Measurements from ENCODE around the gene PACRG. TPM values are rescaled to one million over a fixed set of nuclear protein-coding genes. Genes with fewer than 3 reads are reported as not detected.

Gene PACRG
- total and polyA plus RNA-seq, 12 donors = 2.1 to 34.6 (median 10.0) TPM

DNA sequence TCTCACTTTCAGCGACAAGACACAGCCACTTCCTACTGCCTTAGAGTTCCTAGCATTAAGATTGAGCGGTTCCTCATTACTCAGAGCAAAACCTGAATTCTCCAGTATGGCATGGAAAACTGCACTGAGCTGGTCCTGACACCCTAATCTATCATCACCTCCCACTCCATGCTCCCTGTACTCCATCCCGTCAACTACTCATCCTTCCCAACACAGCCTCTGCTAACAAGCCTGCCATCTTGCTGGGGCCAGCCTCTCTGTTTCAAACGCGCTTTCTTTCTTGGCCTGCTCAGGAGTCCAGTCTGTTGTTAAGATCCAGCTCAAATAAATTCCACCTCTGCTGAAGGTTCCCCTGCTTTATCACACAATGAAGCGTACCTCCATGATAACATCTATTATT is 12.2 kb upstream of the PACRG start:
- H3K27ac ChIP-seq = no peak overlapping the region
- 95 to 96% methylated on average over 6 of the region's 6 CpGs for WGBS, 2 donors
- H3K36me3 ChIP-seq = no peaks in the 10 kb centered on the region
- no peak for DNase-seq
- intact Hi-C loops (cut with DNase I) = loop anchor here in 1 of 10 donors (5.0 kb wide), 1 partner anchor 43 kb away; no protein-coding TSS in a partner anchor
- no peak overlapping the region for H3K4me3 ChIP-seq
- ATAC-seq = no peak
- H3K9me3 ChIP-seq = peaks cover 0 to 6% (median 0%) of the 10 kb centered on the region in 11 donors
- TF ChIP-seq, protein P1, sequence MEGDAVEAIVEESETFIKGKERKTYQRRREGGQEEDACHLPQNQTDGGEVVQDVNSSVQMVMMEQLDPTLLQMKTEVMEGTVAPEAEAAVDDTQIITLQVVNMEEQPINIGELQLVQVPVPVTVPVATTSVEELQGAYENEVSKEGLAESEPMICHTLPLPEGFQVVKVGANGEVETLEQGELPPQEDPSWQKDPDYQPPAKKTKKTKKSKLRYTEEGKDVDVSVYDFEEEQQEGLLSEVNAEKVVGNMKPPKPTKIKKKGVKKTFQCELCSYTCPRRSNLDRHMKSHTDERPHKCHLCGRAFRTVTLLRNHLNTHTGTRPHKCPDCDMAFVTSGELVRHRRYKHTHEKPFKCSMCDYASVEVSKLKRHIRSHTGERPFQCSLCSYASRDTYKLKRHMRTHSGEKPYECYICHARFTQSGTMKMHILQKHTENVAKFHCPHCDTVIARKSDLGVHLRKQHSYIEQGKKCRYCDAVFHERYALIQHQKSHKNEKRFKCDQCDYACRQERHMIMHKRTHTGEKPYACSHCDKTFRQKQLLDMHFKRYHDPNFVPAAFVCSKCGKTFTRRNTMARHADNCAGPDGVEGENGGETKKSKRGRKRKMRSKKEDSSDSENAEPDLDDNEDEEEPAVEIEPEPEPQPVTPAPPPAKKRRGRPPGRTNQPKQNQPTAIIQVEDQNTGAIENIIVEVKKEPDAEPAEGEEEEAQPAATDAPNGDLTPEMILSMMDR (IDR thresholded peaks at IDR 0.05) = no peak
- peaks cover 0 to 9% (median 0%) of the 10 kb centered on the region in 9 donors for H3K4me1 ChIP-seq
- no peaks in the 10 kb centered on the region for H3K27me3 ChIP-seq

DNA sequence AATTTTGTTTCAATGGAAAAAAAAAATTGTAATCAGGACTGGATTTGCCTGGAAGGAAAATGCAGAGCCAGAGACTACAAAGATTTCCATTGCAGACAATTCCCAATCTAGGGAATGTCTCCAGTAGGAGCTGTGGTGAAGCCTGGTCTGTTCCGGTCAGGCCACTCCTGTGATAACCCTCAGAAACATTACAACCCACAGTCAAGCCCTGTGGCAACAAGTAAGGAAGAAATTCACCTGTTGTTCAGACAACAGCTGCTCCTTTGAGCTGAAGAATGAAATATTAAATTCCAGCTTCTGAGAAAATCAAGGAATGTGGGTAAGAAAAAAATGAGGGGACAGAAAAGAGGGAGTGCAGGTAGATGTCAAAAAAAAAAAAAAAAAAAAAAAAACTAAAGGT is 8.2 kb upstream of the PACRG start:
- H3K4me1 ChIP-seq = peaks cover 0 to 20% (median 8%) of the 10 kb centered on the region in 9 donors
- DNase-seq (no peak), ATAC-seq (no peak)
- no peaks in the 10 kb centered on the region for H3K36me3 ChIP-seq
- TF ChIP-seq, protein P1 (IDR thresholded peaks at IDR 0.05) = no peak
- H3K4me3 ChIP-seq = no peak overlapping the region
- 90 to 95% methylated on average over 1 of the region's 1 CpG for WGBS, 2 donors
- peaks cover 0 to 6% (median 0%) of the 10 kb centered on the region in 11 donors for H3K9me3 ChIP-seq
- intact Hi-C loops (cut with DNase I) = loop anchor here in 1 of 10 donors (5.0 kb wide), 1 partner anchor 47 kb away; no protein-coding TSS in a partner anchor
- no peaks in the 10 kb centered on the region for H3K27me3 ChIP-seq
- H3K27ac ChIP-seq = peak overlapping the region in 6 of 10 donors; percentile 55 to 84 (median 76)

DNA sequence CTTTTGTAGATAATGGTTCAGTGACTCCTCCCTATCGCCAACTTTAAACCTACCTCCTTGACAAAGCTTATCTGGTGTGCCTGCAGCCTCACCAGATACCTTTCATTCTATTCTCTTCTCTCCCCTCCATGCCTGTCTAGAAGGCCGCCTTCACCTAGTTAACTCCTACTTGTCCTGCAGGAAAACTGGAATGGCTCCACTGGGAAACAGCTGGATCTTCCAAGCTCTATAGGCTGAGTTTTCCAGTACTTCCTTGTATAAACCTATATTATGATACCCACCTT is 6.4 kb upstream of the PACRG start:
- peak in 5 of 8 donors; percentile 29 to 68 (median 52) for ATAC-seq
- peaks cover 0 to 6% (median 0%) of the 10 kb centered on the region in 11 donors for H3K9me3 ChIP-seq
- no peak overlapping the region for H3K4me3 ChIP-seq
- H3K27ac ChIP-seq = peak overlapping the region; percentile 29 to 87 (median 76)
- intact Hi-C loops (cut with DNase I) = loop anchor here in 5 of 10 donors (5.0 to 10.0 kb wide), 5 partner anchors 49 to 547 kb away; no protein-coding TSS in a partner anchor
- TF ChIP-seq, protein P1 (IDR thresholded peaks at IDR 0.05) = no peak
- peaks cover 0 to 31% (median 15%) of the 10 kb centered on the region in 9 donors for H3K4me1 ChIP-seq
- H3K36me3 ChIP-seq = no peaks in the 10 kb centered on the region
- WGBS, 2 donors = 41 to 69% methylated on average over 2 of the region's 2 CpGs
- DNase-seq = no peak
- no peaks in the 10 kb centered on the region for H3K27me3 ChIP-seq

DNA sequence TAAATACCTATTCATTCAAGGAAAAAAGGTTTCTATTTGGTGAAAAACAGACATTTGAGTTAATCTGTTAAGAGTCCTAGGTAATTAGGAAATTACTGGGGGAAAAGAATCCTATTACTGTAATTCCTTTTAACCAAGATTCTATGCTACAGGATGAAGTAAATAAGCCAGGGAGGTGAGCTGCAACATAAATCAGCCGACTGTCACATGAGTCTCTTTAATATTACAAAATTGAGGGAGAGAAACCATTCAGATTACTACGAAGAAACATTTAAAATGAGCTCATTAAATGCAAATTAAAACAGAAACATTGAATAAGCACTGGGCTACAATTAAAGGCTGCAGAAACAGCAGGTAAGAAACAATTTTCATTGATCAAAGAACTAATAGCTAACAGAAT is 5.5 kb upstream of the PACRG start:
- Histone ChIP-seq H3K4me3 (no peak overlapping the region), H3K9me3 (peaks cover 0 to 1% (median 0%) of the 10 kb centered on the region in 11 donors), H3K27ac (peak overlapping the region in 7 of 10 donors; percentile 61 to 87 (median 77)), H3K4me1 (peaks cover 0 to 36% (median 20%) of the 10 kb centered on the region in 9 donors), H3K27me3 (no peaks in the 10 kb centered on the region), H3K36me3 (no peaks in the 10 kb centered on the region)
- DNase-seq = no peak
- TF ChIP-seq, protein P1 (IDR thresholded peaks at IDR 0.05) = no peak
- intact Hi-C loops (cut with DNase I) = loop anchor here in 5 of 10 donors (5.0 to 10.0 kb wide), 5 partner anchors 50 to 547 kb away; no protein-coding TSS in a partner anchor
- 92 to 93% methylated on average over 2 of the region's 2 CpGs for WGBS, 2 donors
- ATAC-seq = no peak

Data from heart right ventricle (tissue), 16 donors.